ENCODE measurements around the gene PTPRE.

Gene PTPRE, protein sequence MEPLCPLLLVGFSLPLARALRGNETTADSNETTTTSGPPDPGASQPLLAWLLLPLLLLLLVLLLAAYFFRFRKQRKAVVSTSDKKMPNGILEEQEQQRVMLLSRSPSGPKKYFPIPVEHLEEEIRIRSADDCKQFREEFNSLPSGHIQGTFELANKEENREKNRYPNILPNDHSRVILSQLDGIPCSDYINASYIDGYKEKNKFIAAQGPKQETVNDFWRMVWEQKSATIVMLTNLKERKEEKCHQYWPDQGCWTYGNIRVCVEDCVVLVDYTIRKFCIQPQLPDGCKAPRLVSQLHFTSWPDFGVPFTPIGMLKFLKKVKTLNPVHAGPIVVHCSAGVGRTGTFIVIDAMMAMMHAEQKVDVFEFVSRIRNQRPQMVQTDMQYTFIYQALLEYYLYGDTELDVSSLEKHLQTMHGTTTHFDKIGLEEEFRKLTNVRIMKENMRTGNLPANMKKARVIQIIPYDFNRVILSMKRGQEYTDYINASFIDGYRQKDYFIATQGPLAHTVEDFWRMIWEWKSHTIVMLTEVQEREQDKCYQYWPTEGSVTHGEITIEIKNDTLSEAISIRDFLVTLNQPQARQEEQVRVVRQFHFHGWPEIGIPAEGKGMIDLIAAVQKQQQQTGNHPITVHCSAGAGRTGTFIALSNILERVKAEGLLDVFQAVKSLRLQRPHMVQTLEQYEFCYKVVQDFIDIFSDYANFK

DNA sequence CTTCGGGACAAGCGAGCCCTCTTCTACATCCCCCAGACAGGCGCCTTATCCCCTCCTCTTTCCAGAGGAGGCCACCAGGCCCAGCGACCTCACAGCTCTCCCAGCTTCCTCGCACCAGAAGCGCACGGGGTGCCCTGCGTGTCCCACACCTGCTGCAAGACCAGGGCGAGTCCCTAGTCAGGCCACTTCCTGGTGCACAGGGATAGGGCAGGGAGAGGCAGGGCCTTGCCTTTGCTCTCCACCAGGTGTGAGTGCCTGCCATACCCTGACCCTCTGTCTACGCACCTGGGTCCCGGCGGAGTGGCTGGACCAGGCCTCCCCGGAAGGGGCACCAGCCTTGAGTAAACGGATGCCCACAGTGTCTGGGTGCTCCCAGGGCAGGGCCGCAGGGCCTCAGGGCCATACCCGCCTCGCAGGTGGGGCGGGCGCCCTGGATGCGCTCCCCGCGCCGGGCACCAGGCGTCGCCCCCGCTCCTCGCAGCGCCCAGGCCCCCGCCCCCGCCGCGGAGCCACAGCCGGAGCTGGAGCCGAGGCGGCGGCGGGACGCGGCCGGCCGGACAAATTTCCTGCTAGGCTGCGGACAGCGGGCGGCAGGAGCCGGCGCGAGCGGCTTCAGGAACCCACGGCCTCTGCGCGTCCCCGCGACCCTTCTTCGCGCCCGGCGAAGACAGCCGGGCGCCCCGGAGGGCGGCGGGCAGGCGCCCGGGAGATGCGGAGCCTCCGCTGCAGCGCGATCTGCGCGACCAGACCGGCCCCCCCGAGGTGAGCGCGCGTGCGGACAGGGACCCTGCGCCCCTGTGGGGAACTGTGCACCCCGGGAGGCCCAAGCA lies at the start of gene PTPRE:
PTPRE (plus strand) TSS at position 556 of the 830 bp plus-strand sequence. CDS start 133,779 bp downstream, outside the sequence.
- peak; percentile 66 to 72 for DNase-seq

DNA sequence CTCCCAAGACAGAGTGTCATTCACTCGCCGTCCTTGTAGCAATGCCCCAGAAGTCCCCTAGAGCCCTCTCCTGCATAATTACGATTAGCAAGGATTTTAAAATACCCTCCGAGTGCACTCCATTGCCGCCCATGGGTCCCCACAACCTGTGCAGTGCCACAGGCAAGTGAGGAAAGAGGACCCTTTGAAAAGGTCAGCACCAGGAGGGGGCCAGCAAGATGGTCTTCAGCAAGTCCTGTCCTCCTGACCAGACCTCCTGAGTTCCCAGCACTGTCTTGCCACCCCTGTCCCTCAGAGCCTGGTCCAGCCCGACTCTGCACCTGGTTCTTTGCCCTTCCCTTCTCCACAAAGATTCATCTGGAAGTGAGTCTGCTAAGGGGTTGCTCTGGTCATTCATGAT lies 46.3 kb upstream of the PTPRE start:
- DNase-seq = no peak

DNA sequence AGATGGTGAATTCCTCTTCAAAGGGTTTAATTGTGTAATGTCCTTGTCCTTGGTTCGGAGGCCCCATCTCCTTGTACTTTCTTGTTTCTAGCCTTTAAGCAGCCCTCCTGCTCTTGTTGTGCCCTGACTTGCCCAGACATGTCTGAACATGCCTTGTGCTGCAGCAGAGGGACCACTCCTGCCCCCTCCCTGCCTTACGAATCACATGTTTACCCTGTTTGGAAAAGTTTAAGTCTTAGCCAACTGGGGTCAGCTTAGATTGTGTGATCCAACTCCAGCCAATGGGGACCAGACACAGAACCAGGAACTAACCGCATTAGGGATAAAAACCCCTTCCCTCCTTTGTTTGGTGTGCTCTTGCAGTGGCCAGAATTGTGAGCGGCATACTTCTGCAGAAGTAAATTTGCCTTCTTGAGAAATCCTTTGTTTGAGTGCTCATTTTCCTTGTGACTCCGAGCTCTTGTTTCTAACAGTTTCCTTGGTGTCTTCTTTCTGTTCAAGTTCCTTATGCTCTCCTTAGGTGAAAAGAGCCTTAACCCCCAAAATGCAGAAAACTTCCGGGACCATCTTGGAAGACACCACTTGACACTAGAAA lies 43.6 kb upstream of the PTPRE start:
- DNase-seq = no peak

DNA sequence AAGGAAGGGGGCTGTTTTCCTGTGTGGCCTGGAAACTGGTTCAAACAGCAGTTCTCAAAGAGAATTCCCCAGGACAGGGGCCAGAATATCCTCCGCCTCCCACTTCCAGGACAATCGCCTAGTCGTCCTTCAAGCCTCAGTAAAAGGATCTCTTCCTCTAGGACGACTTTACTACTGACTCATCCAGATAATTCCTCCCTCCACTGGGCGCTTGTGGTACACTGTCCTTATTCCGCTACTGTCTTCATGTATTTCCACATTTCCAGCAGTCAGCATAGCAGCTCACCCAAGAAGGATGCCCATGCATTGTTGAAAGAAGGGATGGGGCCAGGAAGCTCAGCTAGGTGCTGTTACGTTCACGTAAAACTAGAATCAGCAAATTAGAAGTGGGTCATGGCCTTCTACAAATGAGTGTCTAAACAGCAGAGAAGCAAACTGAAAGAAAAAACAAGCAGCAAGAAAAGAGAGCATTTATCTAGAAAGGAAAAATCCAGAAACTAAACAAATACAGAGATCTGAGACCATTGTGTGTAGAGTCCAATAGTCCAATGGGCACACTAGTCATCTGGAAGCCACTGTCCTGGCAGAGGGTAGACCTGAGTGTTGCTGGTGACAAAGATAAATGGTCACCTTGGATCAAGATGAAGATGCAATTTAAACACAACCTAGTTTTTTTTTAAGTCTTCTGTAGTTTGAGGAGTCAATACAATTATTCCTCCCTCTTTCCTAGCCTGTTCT lies 40.5 kb upstream of the PTPRE start:
- no peak for DNase-seq

DNA sequence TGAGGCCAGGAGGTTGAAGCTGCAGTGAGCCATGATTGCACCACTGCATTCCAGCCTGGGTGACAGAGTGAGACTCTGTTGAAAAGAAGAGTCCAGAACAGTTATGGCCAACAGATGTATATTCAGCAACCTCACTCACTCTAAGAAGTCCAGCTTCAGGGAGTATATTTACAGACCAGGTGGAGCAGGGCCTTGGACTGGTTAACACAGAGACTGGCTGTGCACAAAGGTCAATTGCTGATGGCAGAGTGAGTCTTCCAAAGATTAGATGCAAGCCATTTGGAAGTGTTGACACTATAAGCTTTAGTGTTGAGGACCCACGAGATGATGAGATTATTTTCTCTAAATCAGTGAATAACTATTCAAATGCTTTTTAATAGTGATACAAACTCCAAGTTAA lies 39.1 kb upstream of the PTPRE start:
- DNase-seq = no peak

DNA sequence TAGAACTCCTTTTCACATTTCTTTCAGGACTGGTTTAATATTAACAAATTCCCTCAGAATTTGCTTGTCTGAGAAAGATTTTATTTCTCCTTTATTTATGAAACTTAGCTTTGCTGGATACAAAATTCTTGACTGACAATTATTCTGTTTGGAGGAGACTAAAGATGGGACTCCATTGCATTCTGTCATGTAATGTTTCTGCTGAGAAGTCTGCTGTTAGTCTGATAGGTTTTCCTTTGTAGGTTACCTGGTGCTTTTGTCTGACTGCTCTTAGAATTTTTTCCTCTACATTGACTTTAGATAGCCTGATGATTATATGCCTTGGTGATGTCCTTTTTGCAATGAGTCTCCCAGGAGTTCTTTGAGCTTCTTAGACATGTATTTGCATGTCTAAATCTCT lies 37.6 kb upstream of the PTPRE start:
- no peak for DNase-seq

DNA sequence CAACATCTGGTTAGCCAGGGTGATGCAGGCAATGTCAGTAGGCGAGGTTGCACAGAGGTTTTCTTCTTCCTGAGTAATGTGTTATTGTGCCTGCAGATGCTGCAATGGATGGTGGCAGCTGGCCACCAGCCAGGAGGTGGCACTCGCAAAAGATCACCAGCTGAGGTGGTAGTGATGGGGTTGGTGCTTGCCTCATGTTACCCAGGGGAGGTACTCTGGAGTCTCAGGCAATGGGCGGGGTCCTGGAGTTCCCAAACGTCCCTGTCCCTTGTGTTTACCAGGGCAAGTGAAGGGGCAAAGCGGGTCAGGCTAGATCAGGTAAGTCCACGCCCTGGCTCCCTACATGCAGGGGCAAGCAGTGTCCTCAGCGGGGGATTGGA lies 35.3 kb upstream of the PTPRE start:
- no peak for DNase-seq

DNA sequence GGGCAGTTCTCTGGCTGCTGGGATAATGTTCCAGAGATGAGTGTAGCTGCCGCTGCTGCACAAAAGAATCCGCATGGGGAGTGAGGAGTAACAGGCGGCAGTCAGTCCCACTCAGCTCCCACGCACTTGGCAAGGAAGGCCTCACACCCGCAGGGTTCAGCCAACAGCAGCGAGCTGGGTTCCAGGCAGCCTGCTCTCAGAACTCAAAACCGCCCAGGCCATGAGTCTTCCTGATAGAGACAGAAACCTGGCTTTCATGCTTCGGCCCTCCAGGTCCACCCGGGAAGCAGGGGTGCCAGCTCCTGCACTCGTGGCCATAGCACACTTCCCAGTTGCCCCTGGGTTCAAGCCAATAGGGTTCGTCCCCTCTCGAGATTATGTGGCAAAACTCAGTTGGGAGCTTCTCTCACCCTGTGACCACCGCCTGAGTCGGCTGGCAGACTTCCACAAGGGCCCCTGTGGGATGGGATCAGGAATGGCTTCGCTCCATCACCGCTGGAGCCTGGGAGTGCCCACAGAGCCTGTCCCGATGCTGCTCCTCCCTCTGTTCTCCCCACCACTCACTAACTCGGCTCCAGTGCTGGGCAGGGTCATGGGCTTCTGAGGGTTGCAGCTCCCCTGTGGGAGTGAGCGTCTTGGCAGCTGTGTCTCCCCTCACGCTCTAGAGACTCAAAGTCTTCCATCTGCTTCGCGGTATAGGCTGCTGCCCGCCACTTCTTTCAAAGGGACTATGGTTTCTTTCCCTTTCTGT lies 34.7 kb upstream of the PTPRE start:
- no peak for DNase-seq

DNA sequence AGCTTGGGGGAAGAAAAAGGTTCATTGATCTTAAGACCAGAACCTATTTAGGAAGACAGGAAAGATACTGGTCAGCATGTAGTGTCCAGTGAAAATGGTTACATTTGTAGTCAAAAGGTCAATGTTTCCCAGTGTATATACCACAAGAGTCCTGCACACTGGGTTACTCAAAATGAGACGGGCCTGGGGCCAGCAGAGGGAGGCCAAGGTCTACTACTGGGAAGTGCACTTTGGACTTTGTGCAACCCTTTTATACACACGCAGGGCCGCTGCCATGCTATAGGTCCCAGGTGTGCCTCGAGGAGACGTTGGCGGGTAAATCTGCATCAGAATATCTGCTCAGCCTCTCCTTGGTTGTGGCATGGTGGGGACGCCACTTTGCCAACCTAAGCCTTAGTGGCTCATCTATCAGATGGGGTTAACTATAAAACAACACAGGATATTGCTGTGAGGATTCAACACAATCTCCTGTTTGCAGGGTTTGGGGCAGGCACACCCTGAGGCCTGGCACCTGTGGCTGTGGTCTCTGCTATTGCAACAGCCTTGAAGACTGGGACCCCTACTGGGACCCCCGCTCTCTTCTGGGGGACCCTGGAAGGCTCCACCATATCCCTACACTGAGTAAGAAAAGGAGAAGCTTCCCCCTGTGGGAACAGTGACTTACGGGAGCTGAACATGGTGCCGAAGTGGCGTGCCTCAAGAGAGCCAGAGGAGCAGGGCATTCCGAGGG lies 33.9 kb upstream of the PTPRE start:
- no peak for DNase-seq

DNA sequence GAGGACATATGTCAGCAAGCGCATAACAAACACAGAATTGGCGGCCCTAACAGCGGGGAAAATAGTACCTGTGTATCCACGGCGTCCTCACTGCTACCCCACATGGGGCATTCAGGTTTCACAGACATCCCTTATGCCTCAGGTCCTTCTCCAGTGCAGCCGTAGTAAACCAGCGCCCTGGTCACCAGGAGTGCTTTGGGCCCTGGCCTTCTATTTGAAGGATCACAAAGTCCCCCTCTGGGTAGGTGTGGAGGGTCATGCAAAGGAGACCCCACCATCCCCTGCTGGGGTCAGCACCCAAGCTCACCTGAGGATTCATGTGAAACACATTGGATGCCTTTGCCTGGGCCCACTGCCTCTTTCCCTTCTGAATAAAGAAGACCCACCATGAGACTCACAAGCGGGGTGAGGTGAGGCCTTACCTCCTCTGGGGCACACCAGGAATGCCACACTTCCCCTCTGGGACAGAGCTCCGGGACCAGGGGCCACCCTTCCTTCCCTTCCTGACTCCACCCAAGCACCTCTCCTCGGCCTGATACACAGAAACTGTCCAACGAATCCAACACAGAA lies 32.9 kb upstream of the PTPRE start:
- DNase-seq = no peak

DNA sequence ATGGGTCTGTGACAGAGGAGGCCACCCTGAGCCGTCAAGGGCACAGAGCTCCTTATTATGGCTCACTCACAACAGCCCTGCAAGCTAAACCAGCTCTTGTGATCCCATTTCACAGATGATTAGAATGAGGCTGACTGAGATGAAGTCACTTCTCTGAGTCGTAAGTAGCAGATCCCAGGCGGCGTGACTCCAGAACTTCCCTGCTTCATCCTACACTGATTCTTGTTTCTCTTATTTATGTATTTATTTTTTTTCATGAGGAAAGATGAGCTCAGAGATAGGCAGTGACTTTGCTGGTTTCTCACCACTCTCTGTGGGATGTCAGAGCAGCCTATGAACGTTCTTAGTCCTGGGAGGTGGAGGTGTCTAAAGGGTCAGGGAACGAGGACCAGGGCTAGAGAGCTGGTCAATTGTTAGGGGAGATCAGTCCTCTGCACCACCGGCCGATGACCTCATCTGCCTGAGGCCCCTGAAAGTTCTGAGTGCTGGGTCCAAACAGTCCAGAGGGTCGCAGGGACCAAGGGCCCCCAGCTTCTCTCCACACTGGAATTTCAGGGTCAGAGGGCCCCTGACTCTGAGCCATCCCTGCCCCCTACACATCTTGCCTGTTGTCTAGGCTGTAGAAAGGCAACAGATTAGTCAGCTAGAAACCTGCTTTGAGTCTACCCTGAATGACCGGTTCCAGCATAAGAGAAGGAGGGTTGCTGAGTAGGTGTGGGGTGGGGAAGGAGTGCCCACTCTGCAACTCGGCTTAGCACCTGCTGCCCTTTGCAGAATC lies 32.0 kb upstream of the PTPRE start:
- DNase-seq = no peak

DNA sequence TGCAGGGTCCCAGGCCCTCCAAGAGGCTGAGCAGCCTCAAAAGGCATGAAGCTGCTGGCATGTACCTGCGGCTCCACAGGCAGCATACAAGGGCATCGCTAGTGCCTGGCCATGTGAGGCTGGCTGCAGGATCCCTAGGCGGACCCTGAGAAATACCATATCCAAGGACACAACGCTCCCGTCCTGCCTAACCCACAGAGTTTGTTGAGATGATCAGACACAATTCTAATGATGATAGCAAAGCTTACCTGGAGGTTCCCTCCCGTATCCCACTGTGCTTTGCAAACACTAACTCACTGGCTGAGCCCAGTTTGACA lies 31.5 kb upstream of the PTPRE start:
- DNase-seq = no peak

DNA sequence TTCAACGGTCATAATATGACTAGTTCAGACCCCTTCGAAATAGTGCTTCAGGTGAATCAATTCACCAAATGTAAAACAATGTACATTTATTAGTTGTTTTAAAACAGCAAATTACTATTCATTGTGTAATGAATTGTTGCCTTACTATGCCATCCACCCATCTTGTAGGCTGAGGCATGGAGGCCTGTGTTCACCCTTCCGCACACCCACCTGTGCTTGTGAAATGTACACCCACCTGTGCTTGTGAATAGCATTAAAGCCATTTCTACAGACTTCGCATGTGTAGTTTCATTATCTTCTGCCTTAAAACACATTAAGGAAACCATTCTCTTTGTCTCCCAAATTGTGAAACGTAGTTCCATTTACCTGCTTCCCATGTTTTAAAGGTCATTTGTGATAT lies 31.0 kb upstream of the PTPRE start:
- DNase-seq = no peak

DNA sequence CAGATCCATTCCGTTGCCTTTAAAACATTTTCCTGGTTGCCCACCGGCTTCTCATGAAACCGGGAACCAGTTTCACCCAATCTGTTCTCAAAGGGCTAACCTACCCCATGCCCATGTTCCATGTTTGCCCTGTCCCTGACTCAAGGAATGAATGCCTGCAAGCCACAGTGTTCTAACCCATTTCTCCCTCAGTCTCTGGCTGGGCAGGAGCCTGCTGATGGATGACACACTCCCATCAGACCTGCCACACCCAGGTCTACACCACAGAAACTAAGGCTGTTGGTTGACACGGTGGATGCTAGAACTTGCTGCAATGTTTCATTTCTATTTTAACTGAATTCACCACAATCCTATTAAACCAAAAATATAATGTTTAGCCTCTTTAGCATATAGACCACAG lies 29.8 kb upstream of the PTPRE start:
- no peak for DNase-seq

DNA sequence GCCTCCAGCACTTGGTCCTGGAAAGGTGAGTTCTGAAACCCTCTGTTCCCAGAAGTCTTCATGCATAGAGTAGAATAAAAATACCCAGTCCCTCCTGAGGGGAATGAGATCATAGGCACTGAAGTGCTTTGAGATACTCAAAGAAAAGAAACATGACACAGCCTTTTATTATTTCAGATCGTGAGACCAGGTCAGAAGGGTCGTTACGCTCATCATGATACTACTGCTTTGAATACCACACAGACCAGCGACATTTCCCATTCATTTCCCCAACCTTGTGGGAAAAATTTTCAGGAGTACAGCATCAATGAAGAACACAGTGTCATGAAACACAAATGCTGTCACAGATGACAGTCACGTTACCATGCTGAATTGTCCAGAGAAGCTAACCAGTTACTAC lies 29.2 kb upstream of the PTPRE start:
- DNase-seq = no peak

DNA sequence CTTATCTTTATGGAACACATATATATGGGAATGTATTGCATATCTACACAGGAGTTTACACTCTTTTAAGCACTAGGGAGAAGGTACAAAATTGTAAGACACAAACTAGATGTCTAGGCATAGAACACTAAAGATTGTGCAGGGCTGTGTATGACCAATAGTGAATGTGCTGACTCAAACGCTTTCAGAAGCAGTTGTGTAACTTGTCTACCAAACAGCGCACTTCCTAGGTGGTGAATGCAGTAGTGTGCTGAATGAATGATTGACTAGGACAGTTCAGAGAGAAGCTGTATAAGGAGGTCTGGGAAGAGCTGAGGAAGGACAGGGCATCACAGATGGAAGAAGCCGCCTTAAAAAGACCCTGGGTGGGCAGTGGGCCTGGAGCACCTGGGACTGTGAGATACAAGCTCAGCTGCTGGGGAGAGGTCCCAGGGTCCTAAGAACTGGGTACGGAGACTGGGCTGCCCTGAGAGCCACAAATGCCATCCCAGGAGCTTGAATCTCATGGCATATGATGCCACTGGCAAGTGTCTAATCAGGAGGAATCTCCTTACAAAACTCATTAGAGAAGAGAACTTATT lies 28.3 kb upstream of the PTPRE start:
- no peak for DNase-seq

DNA sequence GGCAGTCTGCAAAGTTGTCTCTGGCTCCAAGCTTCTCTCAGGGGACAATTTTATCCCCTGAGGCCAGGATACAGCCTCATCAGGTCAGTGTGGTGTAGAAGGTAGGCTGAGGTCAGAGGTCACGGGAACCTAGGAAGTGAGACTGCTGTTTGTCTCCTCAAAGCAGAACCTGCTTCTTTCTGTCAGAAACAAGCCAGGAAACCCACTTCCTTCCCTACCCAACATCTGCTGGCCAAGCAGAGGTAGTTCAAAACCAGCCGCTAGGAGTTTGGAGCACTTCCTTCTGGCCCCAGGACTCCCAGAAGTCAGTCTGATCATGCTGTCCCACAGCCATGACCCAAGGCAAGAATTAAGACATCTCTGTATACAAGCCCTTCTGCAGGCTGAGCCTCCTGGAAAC lies 26.3 kb upstream of the PTPRE start:
- no peak for DNase-seq

DNA sequence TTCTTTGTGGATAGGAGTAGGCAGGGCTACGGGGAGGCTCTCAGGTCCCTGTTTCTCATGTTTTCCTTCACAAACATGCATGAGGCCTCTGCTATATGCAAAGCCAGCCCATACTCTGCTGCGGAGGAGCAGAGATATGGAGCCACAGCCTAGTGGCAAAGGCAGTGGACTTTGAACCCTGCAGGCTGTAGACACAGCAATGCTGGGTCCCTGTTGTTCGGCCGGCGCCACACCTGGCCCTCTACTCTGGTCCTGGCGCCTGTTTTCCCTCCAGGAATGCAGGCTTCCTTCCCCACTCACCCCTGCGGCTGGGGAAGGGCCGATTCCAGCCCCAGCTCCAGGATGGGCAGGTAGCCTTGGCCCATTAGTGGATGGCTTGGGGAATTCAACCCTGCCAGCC lies 25.6 kb upstream of the PTPRE start:
- DNase-seq = no peak

DNA sequence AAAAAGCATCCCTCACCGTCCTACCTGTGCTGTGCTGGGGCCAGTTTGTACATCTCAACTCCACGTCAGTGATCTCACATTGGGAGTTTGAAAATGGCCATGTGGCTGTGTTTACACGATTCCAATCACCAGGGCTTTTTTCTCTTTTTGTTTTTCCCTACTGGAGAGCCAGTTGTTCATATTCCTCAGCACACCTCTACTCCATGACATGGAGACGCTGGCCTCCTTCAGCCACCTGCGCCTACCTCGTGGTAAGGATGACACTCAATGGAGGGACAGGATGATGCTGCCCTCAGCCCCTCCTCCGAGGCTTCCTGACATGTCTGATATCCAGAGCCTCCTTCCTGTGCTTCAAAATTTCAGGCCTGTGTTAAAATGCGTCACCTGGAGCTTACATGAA lies 24.5 kb upstream of the PTPRE start:
- no peak for DNase-seq

All from activated CD4-positive, alpha-beta T cell treated with anti-CD3 and anti-CD28 coated beads for 4 hours (primary cell).